ENCODE measurements around the gene FSD2.

GRCh38 chr15:82835391-82835917, 29.6 kb upstream of the FSD2 start:
- TF ChIP-seq POLR2A (IDR thresholded peaks at IDR 0.05; ENCODE audit: control extremely low read depth in 1 of 2, low read depth in 2 of 2, low read length in 2 of 2) (no peak), JUND (IDR thresholded peaks at IDR 0.05; ENCODE audit: low read length) (no peak), CTCF (IDR thresholded peaks at IDR 0.05; ENCODE audit: control extremely low read depth in 1 of 3, insufficient read depth in 1 of 3, low read depth in 1 of 3, low read length in 3 of 3) (no peak), EGR1 (IDR thresholded peaks at IDR 0.05; ENCODE audit: borderline replicate concordance, low read depth, low read length) (no peak), EZH2 (IDR thresholded peaks at IDR 0.05; ENCODE audit: low read depth, low read length, severe bottlenecking) (no peak), YY1 (IDR thresholded peaks at IDR 0.05; ENCODE audit: low read depth, low read length) (no peak), SIX5 (IDR thresholded peaks at IDR 0.05; ENCODE audit: low read depth, low read length) (no peak), FOSL1 (IDR thresholded peaks at IDR 0.05; ENCODE audit: insufficient read depth, low read depth, low read length) (no peak), JUN (IDR thresholded peaks at IDR 0.05; ENCODE audit: low read depth, low read length) (no peak), TEAD4 (IDR thresholded peaks at IDR 0.05; ENCODE audit: low read depth, low read length) (no peak), POLR2AphosphoS5 (IDR thresholded peaks at IDR 0.05; ENCODE audit: low read depth, low read length) (no peak)
